G401 (cell line): Measurements from ENCODE around the gene AFG1L. TPM values are rescaled to one million over a fixed set of nuclear protein-coding genes. Genes with fewer than 3 reads are reported as not detected.
"Not testable (repeated sequence)": the region's sequence is repeated elsewhere in the genome, so short reads cannot be mapped to it uniquely, and the experiment has no call there.

Experiments
- DNase-seq: peaks from one replicate; pipeline ENCODE4 v3.0.0-alpha.2; 2015; ENCODE audit warnings: low spot score
- in situ Hi-C: cut with HindIII; loops from 2 replicates; pipeline ENCODE4 v1.10.0; 2016; ENCODE audit warnings: low sequenced_read_pairs, mixed read lengths
- total RNA-seq: library from RNA; depleted of rRNA; stranded (reverse); fragments of >200 nt; shearing (Covaris generic); gene quantifications from 2 replicates; pipeline ENCODE4 v1.2.3, GENCODE V29; 2014

AFG1L gene
- total RNA-seq, 1 experiment from 2014 or later, result 9.5 TPM

DNA sequence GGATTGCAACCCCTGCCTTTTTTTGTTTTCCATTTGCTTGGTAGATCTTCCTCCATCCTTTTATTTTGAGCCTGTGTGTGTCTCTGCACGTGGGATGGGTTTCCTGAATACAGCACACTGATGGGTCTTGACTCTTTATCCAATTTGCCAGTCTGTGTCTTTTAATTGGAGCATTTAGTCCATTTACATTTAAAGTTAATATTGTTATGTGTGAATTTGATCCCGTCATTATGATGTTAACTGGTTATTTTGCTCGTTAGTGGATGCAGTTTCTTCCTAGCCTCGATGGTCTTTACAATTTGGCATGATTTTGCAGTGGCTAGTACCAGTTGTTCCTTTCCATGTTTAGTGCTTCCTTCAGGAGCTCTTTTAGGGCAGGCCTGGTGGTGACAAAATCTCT lies 94.3 kb downstream of the AFG1L start:
- in situ Hi-C loops, DNase-seq: not testable (repeated sequence)

GRCh38 chr6:108395297-108395696 lies 100.4 kb downstream of the AFG1L start:
- in situ Hi-C loops, result no loop called here
- DNase-seq, result no peak

- DNase-seq, result no peak
- in situ Hi-C loops, result no loop called here
Observed at GRCh38 chr6:108403236-108403635, 108.4 kb downstream of the AFG1L start.

GRCh38 chr6:108406943-108407342 lies 112.1 kb downstream of the AFG1L start:
- DNase-seq, result no peak
- in situ Hi-C loops, result no loop called here

DNA sequence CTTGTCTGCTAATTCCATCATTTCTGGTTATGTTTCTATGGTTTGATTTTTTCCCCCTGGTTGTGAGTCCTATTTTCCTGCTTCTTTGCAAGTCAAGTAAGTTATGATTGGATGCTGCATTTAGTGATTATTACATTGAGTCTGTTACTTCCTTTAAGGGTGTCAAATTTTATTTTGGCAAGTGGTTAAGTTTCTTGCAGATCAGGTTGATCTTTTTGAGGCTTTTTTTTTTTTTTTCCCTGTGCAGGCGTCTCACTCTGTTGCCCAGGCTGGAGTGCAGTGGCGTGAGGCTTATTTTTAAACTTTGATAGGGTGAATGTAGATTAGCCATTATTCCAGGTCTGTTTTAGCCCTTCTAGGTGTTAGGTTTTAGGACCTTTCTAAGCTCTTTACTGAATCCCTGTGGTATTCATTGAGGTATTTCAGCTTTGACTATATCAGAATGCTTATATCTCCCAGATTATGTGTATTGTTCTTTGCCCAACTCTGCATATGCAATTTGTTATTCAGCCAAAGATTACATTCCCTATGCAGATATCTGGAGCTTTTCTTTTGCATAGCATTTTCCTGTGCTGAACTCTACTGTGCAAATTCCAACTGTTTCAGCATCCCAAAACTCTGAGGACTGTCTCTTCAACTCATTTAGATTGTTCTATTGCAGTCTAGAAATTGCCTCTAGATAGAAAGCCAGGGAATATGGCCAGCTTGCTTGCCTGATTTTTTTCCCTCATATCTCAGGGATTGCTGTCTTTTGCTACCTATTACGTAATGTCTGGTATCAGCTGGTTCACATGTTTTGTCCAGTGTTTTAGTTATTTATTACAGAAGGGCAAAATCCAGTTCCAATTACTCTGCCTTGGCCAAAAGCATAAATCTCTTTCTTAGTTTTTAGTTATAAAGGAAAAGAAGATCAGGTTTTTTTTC lies 113.3 kb downstream of the AFG1L start:
- in situ Hi-C loops, result no loop called here
- DNase-seq, result peak; percentile 8

- no peak for DNase-seq
- in situ Hi-C loops, result no loop called here
Observed at GRCh38 chr6:108408861-108409260, 114.0 kb downstream of the AFG1L start.

DNA sequence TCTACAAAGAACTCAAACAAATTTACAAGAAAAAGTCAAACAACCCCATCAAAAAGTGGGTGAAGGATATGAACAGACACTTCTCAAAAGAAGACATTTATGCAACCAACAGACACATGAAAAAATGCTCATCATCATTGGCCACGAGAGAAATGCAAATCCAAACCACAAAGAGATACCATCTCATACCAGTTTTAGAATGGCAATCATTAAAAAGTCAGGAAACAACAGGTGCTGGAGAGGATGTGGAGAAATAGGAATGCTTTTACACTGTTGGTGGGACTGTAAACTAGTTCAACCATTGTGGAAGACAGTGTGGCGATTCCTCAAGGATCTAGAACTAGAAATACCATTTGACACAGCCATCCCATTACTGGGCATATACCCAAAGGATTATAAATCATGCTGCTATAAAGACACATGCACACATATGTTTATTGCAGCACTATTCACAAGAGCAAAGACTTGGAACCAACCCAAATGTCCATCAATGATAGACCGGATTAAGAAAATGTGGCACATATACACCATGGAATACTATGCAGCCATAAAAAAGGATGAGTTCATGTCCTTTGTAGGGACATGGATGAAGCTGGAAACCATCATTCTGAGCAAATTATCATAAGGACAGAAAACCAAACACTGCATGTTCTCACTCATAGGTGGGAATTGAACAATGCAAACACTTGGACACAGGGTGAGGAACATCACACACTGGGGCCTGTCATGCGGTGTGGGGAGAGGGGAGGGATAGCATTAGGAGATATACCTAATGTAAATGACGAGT lies 121.4 kb downstream of the AFG1L start:
- DNase-seq, in situ Hi-C loops: not testable (repeated sequence)

GRCh38 chr6:108417027-108417426 lies 122.2 kb downstream of the AFG1L start:
- in situ Hi-C loops, result no loop called here

GRCh38 chr6:108419474-108419873 lies 124.6 kb downstream of the AFG1L start:
- DNase-seq, result no peak
- in situ Hi-C loops, result no loop called here

More at GRCh38 chr6:108417027-108417426, 122.2 kb downstream of the AFG1L start:
- DNase-seq, result no peak

- DNase-seq, result no peak
- in situ Hi-C loops, result no loop called here
Observed at GRCh38 chr6:108419934-108420609, 125.2 kb downstream of the AFG1L start.

DNA sequence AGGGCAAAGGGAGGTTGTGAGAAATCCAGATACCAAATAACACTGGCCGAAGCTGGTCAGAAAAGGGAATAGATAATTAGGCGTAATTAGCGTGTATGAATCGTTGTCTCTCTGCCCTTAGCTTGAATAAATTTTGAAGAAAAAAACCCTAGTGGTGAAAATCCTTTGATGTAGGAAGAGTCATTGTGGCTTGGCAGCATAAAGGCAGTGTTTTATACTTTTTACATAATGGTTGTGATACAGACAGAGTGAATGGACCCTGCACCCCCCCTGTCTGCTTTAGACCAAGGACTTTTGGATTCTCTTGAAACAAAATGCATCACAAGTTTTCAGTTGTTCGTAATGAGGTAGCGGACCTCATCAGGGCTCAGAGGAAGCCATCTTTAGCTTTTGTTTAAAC lies 126.5 kb downstream of the AFG1L start:
- in situ Hi-C loops, result no loop called here
- DNase-seq, result no peak

- in situ Hi-C loops, result no loop called here
- no peak for DNase-seq
Observed at GRCh38 chr6:108423982-108424705, 129.3 kb downstream of the AFG1L start.

- in situ Hi-C loops, result no loop called here
- DNase-seq, result no peak
Observed at GRCh38 chr6:108425428-108425827, 130.6 kb downstream of the AFG1L start.

GRCh38 chr6:108432143-108432542 lies 137.3 kb downstream of the AFG1L start:
- in situ Hi-C loops, result no loop called here
- DNase-seq, result no peak

DNA sequence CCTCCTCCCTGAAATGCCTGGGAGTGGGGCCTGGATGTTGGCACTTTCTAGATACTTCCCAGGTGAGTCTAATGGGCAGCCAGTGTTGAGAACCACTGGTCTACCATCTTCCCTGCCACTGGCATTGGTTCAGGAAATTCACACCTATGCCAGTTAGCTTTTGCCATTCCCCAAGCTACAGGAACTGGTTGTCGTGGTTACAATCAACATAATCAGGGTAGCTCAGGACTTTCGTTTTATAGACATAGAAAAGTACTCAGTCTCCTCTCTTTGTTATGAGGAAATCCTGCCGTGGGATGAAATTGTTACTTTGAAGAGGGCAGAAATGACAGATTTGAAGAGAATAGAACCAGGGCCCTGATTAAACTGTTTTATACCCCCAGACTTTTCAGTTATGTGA lies 137.9 kb downstream of the AFG1L start:
- in situ Hi-C loops, result no loop called here
- DNase-seq, result no peak

DNA sequence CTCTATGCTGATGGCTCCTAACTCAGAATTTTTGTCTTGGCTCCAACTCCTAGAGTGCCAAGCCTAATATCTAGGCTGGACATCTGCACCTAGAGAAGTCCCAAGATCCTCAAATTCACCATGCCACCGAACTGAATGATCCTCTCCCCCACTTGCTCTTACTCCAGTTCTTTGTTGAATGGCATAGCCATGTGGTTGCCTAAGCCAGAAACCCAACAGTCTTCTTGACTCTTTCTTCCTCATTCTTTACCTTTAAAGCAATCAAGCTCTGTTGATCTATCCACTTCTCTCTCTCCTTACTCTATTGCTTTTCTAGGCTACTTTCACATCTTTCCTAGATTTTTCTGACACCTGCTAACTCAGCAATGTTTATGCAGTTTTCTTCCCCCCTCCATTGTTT lies 139.4 kb downstream of the AFG1L start:
- in situ Hi-C loops, result no loop called here
- no peak for DNase-seq

DNA sequence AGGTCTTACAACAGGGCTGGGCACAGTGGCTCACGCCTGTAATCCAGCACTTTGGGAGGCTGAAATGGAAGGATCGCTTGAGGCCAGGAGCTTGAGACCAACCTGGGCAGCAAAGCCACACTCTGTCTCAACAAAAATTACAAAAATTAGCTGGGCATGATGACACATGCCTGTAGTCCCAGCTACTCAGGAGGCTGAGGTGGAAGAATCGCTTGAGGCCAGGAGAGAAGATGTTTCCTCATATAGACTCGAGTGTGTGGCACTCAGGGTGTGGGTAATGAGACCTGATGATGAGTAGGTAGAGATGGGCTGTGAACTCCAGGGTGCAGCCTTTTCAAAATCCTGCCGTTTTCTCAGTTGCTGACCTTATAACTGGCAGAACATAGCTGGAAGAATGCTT lies 140.5 kb downstream of the AFG1L start:
- in situ Hi-C loops, result no loop called here
- DNase-seq, result no peak

DNA sequence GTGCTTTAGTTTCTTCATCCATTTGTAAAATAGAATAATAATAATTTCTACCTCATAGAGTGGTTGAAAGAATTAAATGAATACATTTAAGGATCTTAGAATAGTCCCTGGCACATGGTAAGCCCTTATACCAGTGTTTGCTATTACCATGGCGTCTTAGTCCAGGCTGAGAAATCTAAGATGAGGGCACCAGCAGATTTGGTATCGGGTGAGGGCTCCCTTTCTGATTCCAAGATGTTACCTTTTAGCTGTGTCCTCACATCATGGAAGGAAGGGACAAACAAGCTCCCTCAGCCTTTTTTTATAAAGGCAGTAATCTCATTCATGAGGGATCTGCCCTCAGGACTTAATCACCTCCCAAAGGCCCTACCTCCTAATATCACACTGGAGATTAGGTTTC lies 141.9 kb downstream of the AFG1L start:
- DNase-seq, result no peak
- in situ Hi-C loops, result no loop called here

- no peak for DNase-seq
- in situ Hi-C loops, result no loop called here
Observed at GRCh38 chr6:108437821-108438220, 143.0 kb downstream of the AFG1L start.
